Loucy (cell line): ENCODE results near the gene AIM2.

Experiments used
- CTCF ChIP-seq: fragments of 200-600 bp; sonication (generic); conservative IDR thresholded peaks from 2 replicates; pipeline ENCODE4 v1.5.1; 2014; ENCODE audit warnings: mild to moderate bottlenecking, antibody characterized with exemption, low read length
- EZH2phosphoT487 ChIP-seq: fragments of 200-600 bp; IDR thresholded peaks from 2 replicates; pipeline ENCODE4 v1.6.1; 2018; ENCODE audit warnings: antibody characterized with exemption, mild to moderate bottlenecking, moderate library complexity, borderline replicate concordance

GRCh38 chr1:159030311-159030710 lies 46.3 kb downstream of the AIM2 start:
- TF ChIP-seq CTCF = no peak
- TF ChIP-seq EZH2phosphoT487 = no peak
